Astrocyte (in vitro differentiated cells and primary cell): ENCODE measurements around the gene CHCHD4. TPM values are rescaled to one million over a fixed set of nuclear protein-coding genes. Genes with fewer than 3 reads are reported as not detected.
"Not testable (repeated sequence)": the region's sequence is repeated elsewhere in the genome, so short reads cannot be mapped to it uniquely, and the experiment has no call there.

Source experiments
- DNase-seq: peaks from one replicate; pipeline ENCODE4 v3.0.0-alpha.2; 2010; ENCODE audit warnings: low read depth
- FAIRE-seq: peaks from 2 replicates; lab custom pipeline; 2011; peaks lifted over from hg19 to GRCh38; lab: Jason Lieb, UNC
- H2AFZ ChIP-seq: 2 replicates; pipeline ENCODE4 v1.6.0; 2012; ENCODE audit warnings: low read depth, low read length, inconsistent platforms
- H3K27ac ChIP-seq: 2 replicates; pipeline ENCODE4 v1.5.1; 2011; ENCODE audit warnings: low read depth, low read length, inconsistent platforms
- H3K27me3 ChIP-seq: 2 replicates; pipeline ENCODE4 v1.6.0; 2011; ENCODE audit warnings: low read length, inconsistent platforms; ENCODE audit not compliant: insufficient read depth
- H3K36me3 ChIP-seq: 2 replicates; pipeline ENCODE4 v1.5.1; 2011; ENCODE audit warnings: low read length, inconsistent platforms; ENCODE audit not compliant: insufficient read depth
- H3K4me1 ChIP-seq: 2 replicates; pipeline ENCODE4 v1.5.1; 2011; ENCODE audit warnings: low read length, inconsistent platforms; ENCODE audit not compliant: insufficient read depth
- H3K4me2 ChIP-seq: 2 replicates; pipeline ENCODE4 v1.6.0; 2012; ENCODE audit warnings: low read length, inconsistent platforms
- H3K4me3 ChIP-seq: 2 replicates; pipeline ENCODE4 v1.5.1; 2011; ENCODE audit warnings: low read depth, mild to moderate bottlenecking, low read length, inconsistent platforms; ENCODE audit not compliant: insufficient read depth
- H3K79me2 ChIP-seq: 2 replicates; pipeline ENCODE4 v1.6.0; 2012; ENCODE audit warnings: mild to moderate bottlenecking, low read length, inconsistent platforms; ENCODE audit not compliant: insufficient read depth
- H3K9ac ChIP-seq: 2 replicates; pipeline ENCODE4 v1.6.0; 2012; ENCODE audit warnings: mild to moderate bottlenecking, low read length, inconsistent platforms
- H3K9me3 ChIP-seq: 2 replicates; pipeline ENCODE4 v1.5.1; 2012; ENCODE audit warnings: low read depth, mild to moderate bottlenecking, low read length, inconsistent platforms; ENCODE audit not compliant: insufficient read depth
- H4K20me1 ChIP-seq: 2 replicates; pipeline ENCODE4 v1.6.0; 2012; ENCODE audit warnings: low read length, inconsistent platforms; ENCODE audit not compliant: insufficient read depth
- H3K27ac Mint-ChIP-seq: one replicate; pipeline ENCODE4 v1.8.0; 2021; ENCODE audit warnings: mild to moderate bottlenecking, mixed read lengths; ENCODE audit not compliant: unreplicated experiment
- H3K27me3 Mint-ChIP-seq: one replicate; pipeline ENCODE4 v1.8.0; 2021; ENCODE audit warnings: low read depth, mixed read lengths; ENCODE audit not compliant: unreplicated experiment
- H3K36me3 Mint-ChIP-seq: one replicate; pipeline ENCODE4 v1.8.0; 2021; ENCODE audit warnings: low read depth, mixed read lengths; ENCODE audit not compliant: unreplicated experiment
- H3K4me1 Mint-ChIP-seq: one replicate; pipeline ENCODE4 v1.8.0; 2021; ENCODE audit warnings: low read depth, mixed read lengths; ENCODE audit not compliant: unreplicated experiment
- H3K4me3 Mint-ChIP-seq: one replicate; pipeline ENCODE4 v1.8.0; 2021; ENCODE audit warnings: mild to moderate bottlenecking, moderate library complexity, mixed read lengths; ENCODE audit not compliant: unreplicated experiment
- H3K9me3 Mint-ChIP-seq: one replicate; pipeline ENCODE4 v1.8.0; 2021; ENCODE audit warnings: mild to moderate bottlenecking, mixed read lengths; ENCODE audit not compliant: unreplicated experiment
- CTCF ChIP-seq: IDR thresholded peaks from 2 replicates; pipeline ENCODE4 v1.5.1; 2011; ENCODE audit warnings: low read depth, mild to moderate bottlenecking, inconsistent platforms, low read length, moderate library complexity; ENCODE audit not compliant: insufficient read depth
- EZH2 ChIP-seq: IDR thresholded peaks from 2 replicates; pipeline ENCODE4 v1.6.1; 2012; ENCODE audit warnings: mild to moderate bottlenecking, low read length, inconsistent platforms; ENCODE audit not compliant: insufficient read depth
- total RNA-seq: library from RNA; stranded (reverse); gene quantifications from 2 replicates; pipeline ENCODE4 v1.2.1, GENCODE V29; 2021

The CHCHD4 gene
- total RNA-seq, 1 donor from 2014 or later: 10.3 TPM

DNA sequence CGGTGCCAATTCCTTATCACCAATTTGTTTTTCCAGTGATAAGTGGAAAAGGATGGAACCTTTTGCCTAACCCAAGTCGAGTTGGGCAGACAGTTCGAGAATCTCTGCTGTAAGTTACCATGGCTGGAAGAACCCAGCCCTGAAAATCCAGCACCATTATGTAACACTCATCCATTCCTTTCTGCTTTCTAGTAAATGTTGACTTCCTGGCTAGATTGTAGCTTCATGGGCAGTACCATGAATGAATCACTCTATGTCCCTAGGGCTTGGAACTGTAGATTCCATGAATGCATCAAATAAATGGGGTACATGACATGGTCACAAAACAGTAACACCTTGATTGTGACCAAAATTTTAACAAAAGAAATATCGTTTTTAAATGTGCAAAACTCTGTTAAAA lies 14.0 kb downstream of the CHCHD4 start:
- no peak overlapping the region for H3K4me3 Mint-ChIP-seq
- H3K9me3 Mint-ChIP-seq: peaks cover 1% of the 10 kb centered on the region
- no peaks in the 10 kb centered on the region for H3K4me1 Mint-ChIP-seq
- peaks cover 12% of the 10 kb centered on the region for H3K36me3 Mint-ChIP-seq
- H2AFZ ChIP-seq: no peak overlapping the region
- H3K36me3 ChIP-seq: peaks cover 13% of the 10 kb centered on the region
- H4K20me1 ChIP-seq: no peaks in the 10 kb centered on the region
- H3K27ac ChIP-seq: no peak overlapping the region
- no peak overlapping the region for H3K4me3 ChIP-seq
- H3K79me2 ChIP-seq: no peaks in the 10 kb centered on the region
- H3K4me2 ChIP-seq: no peak overlapping the region
- H3K9me3 ChIP-seq: no peaks in the 10 kb centered on the region
- H3K4me1 ChIP-seq: no peaks in the 10 kb centered on the region
- no peak overlapping the region for H3K27ac Mint-ChIP-seq
- H3K9ac ChIP-seq: no peak overlapping the region
- no peaks in the 10 kb centered on the region for H3K27me3 Mint-ChIP-seq
- no peak for TF ChIP-seq CTCF
- FAIRE-seq (no peak), DNase-seq (no peak)
- H3K27me3 ChIP-seq: no peaks in the 10 kb centered on the region

- H3K9ac ChIP-seq, H3K27ac Mint-ChIP-seq, H3K4me1 ChIP-seq, H3K36me3 ChIP-seq, H3K4me3 Mint-ChIP-seq, DNase-seq, H3K4me1 Mint-ChIP-seq, H3K9me3 ChIP-seq, H3K4me3 ChIP-seq, H3K4me2 ChIP-seq, H3K79me2 ChIP-seq, H3K27ac ChIP-seq, H3K27me3 ChIP-seq, H3K27me3 Mint-ChIP-seq, H3K9me3 Mint-ChIP-seq, FAIRE-seq, H2AFZ ChIP-seq, H4K20me1 ChIP-seq: not testable (repeated sequence)
- peaks cover 12% of the 10 kb centered on the region for H3K36me3 Mint-ChIP-seq
These were observed 14.8 kb downstream of the CHCHD4 start for GRCh38 chr3:14109821-14110220.

DNA sequence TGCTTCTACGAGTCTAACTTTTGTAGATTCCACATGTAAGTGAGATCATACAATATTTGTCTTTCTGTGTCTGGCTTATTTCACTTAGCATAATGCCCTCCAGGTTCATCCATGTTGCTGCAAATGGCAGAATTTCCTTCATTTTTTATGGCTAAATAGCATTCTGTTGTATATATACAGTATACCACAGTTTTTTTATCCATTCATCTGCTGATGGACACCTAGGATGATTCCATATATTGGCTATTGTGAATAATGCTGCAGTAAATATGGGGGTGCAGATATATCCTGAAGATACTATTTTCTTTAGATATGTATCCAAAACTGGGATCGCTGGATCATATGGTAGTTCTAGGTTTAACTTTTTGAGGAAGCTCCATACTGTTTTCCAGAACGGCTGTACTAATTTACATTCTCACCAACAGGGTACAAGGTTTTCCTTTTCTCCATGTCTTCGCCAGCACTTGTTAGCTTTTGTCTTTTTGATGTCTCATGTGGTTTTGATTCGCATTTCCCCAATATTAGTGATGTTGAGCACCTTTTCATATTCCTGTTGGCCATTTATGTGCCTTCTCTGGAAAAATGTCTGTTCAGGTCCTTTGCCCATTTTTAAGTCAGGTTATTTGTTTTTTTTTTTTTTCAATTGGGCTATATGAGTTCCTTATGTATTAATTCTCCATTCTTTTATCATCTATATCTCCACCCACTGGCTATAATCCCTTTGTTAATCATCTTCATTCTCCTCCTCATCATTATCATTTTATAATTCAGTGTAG lies 26.9 kb downstream of the CHCHD4 start:
- TF ChIP-seq EZH2 (no peak), CTCF (no peak)
- no peak for FAIRE-seq
- H3K36me3 Mint-ChIP-seq: no peaks in the 10 kb centered on the region
- peaks cover 9% of the 10 kb centered on the region for H3K9me3 Mint-ChIP-seq
- Histone ChIP-seq H2AFZ (no peak overlapping the region), H3K4me2 (no peak overlapping the region), H3K79me2 (no peaks in the 10 kb centered on the region), H3K4me3 (no peak overlapping the region), H3K36me3 (no peaks in the 10 kb centered on the region), H3K4me1 (no peaks in the 10 kb centered on the region), H3K27ac (no peak overlapping the region), H4K20me1 (no peaks in the 10 kb centered on the region), H3K9ac (no peak overlapping the region), H3K27me3 (no peaks in the 10 kb centered on the region), H3K9me3 (no peaks in the 10 kb centered on the region)
- no peak overlapping the region for H3K4me3 Mint-ChIP-seq
- no peak overlapping the region for H3K27ac Mint-ChIP-seq
- H3K4me1 Mint-ChIP-seq: no peaks in the 10 kb centered on the region
- DNase-seq: no peak
- H3K27me3 Mint-ChIP-seq: peaks cover 8% of the 10 kb centered on the region
